ENCODE measurements around the gene MAGI3.
"Not testable (repeated sequence)": the region's sequence is repeated elsewhere in the genome, so short reads cannot be mapped to it uniquely, and the experiment has no call there.

Gene MAGI3

GRCh38 chr1:113579256-113580018 is 189.1 kb downstream of the MAGI3 start:
- DNase-seq (ENCODE audit: low read depth): no peak

GRCh38 chr1:113581323-113581722 is 191.0 kb downstream of the MAGI3 start:
- no peak for DNase-seq (ENCODE audit: low read depth)

GRCh38 chr1:113582084-113582483 is 191.8 kb downstream of the MAGI3 start:
- no peak for DNase-seq (ENCODE audit: low read depth)

GRCh38 chr1:113587475-113587874 is 197.2 kb downstream of the MAGI3 start:
- no peak for DNase-seq (ENCODE audit: low read depth)

- no peak for DNase-seq (ENCODE audit: low read depth)
Measured at GRCh38 chr1:113592230-113592629, 201.9 kb downstream of the MAGI3 start.

GRCh38 chr1:113593550-113594297 is 203.4 kb downstream of the MAGI3 start:
- DNase-seq (ENCODE audit: low read depth): no peak

GRCh38 chr1:113604466-113604865 is 214.2 kb downstream of the MAGI3 start:
- DNase-seq (ENCODE audit: low read depth): not testable (repeated sequence)

- DNase-seq (ENCODE audit: low read depth): no peak
Measured at GRCh38 chr1:113605146-113605545, 214.8 kb downstream of the MAGI3 start.

- no peak for DNase-seq (ENCODE audit: low read depth)
Measured at GRCh38 chr1:113608399-113608798, 218.1 kb downstream of the MAGI3 start.

GRCh38 chr1:113610372-113610771 is 220.1 kb downstream of the MAGI3 start:
- DNase-seq (ENCODE audit: low read depth): no peak

GRCh38 chr1:113615425-113615824 is 225.1 kb downstream of the MAGI3 start:
- DNase-seq (ENCODE audit: low read depth): no peak

- no peak for DNase-seq (ENCODE audit: low read depth)
Measured at GRCh38 chr1:113616156-113616555, 225.8 kb downstream of the MAGI3 start.

GRCh38 chr1:113617438-113618141 is 227.3 kb downstream of the MAGI3 start:
- DNase-seq (ENCODE audit: low read depth): no peak

- DNase-seq (ENCODE audit: low read depth): no peak
Measured at GRCh38 chr1:113628997-113629396, 238.7 kb downstream of the MAGI3 start.

- DNase-seq (ENCODE audit: low read depth): no peak
Measured at GRCh38 chr1:113630340-113631327, 240.3 kb downstream of the MAGI3 start.

- no peak for DNase-seq (ENCODE audit: low read depth)
Measured at GRCh38 chr1:113641396-113641795, 251.1 kb downstream of the MAGI3 start.

- DNase-seq (ENCODE audit: low read depth): no peak
Measured at GRCh38 chr1:113647164-113647563, 256.8 kb downstream of the MAGI3 start.

- DNase-seq (ENCODE audit: low read depth): no peak
Measured at GRCh38 chr1:113648478-113648877, 258.2 kb downstream of the MAGI3 start.

GRCh38 chr1:113652771-113653170 is 262.5 kb downstream of the MAGI3 start:
- no peak for DNase-seq (ENCODE audit: low read depth)

- no peak for DNase-seq (ENCODE audit: low read depth)
Measured at GRCh38 chr1:113653741-113654140, 263.4 kb downstream of the MAGI3 start.

GRCh38 chr1:113654883-113655282 is 264.6 kb downstream of the MAGI3 start:
- no peak for DNase-seq (ENCODE audit: low read depth)

GRCh38 chr1:113657126-113657525 is 266.8 kb downstream of the MAGI3 start:
- no peak for DNase-seq (ENCODE audit: low read depth)
